T47D (cell line): Measurements from ENCODE around the gene CD72.
A peak's percentile ranks its signal among the peaks of the same experiment; 100 is the strongest.
"Not testable (repeated sequence)": the region's sequence is repeated elsewhere in the genome, so short reads cannot be mapped to it uniquely, and the experiment has no call there.

Experiments used
- DNase-seq, 2 experiments: peaks; one replicate each; pipeline versions ENCODE4 v3.0.0 to v3.0.0-alpha.2; 2011 to 2012; ENCODE audit warnings: low read depth in 1 of 2, low spot score in 1 of 2
- JUND ChIP-seq: IDR thresholded peaks from 2 replicates; pipeline ENCODE4 v1.6.1; 2012; ENCODE audit warnings: low read depth
- in situ Hi-C: cut with HindIII; loops from 2 replicates; pipeline ENCODE4 v1.10.0; 2016; ENCODE audit warnings: low sequenced_read_pairs, low pct_unique_long_range_greater_than_20kb

The CD72 gene

DNA sequence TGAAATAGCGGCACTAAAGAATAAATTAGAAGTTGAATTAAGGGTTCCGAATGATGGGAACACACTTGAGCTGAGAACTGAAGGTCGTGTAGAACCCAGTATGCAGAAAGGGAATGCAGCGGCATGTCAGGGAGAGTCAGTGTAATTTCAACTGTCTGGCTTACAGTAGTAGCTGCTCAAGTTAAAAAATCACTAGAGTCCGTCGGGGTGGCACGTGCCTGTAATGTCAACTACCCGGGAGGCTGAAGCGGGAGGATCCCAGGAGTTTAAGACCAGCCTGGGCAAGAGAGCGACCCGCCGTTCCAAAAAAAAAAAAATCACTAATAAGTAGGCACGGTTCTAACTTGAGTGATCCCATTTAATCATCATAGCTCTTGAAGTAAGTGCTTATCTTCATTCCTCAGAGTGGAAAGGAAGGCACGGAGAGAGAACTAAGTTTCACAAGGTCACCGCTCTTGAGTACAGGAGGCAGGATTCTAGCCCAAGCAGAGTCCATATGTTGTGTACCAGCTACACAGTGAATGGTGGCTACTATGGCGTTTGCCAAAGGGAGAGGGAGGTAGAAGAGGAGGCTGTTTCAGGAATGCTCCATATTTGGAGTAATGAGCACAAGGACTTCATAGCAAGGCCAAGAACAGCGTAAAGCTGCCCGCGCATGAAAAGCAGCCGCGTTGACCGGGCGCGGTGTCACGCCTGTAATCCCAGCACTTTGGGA is 38.8 kb upstream of the CD72 start:
- DNase-seq = no peak
- in situ Hi-C loops = no loop called here
- TF ChIP-seq JUND = no peak

GRCh38 chr9:35656348-35656747 is 38.1 kb upstream of the CD72 start:
- no peak for TF ChIP-seq JUND
- no peak for DNase-seq
- in situ Hi-C loops = no loop called here

DNA sequence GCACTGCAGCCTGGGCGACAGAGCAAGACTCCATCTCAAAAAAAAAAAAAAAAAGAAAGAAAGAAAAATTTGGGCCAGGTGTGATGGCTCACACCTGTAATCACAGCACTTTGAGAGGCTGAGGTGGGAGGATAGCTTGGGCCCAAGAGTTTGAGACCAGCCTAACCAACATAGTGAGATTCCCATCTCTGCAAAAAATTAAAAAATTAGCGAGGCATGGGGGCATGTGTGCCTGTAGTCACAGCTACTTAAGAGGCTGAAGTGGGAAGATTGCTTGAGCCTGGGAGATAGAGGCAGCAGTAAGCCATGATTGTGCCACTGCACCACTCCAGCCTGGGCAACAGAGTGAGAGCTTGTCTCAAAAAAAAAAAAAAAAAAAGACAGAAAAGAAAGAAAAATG is 35.4 kb upstream of the CD72 start:
- in situ Hi-C loops = no loop called here
- no peak for DNase-seq
- no peak for TF ChIP-seq JUND

DNA sequence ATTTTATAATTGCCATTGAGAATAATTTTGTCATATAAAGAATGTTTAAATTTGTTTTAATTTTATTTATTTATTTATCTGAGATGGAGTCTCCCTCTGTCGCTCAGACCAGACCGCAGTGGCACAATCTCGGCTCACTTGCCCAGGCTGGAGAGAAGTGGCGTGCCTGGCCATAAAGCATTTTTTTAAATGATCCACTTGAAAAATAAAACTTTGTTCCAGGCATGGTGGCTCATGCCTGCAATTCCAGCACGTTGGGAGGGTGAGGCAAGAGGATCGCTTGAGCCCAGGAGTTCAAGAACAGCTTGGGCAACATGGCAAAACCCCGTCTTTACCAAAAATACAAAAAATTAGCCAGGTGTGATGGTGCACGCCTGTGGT is 34.6 kb upstream of the CD72 start:
- in situ Hi-C loops = no loop called here
- TF ChIP-seq JUND = no peak

DNA sequence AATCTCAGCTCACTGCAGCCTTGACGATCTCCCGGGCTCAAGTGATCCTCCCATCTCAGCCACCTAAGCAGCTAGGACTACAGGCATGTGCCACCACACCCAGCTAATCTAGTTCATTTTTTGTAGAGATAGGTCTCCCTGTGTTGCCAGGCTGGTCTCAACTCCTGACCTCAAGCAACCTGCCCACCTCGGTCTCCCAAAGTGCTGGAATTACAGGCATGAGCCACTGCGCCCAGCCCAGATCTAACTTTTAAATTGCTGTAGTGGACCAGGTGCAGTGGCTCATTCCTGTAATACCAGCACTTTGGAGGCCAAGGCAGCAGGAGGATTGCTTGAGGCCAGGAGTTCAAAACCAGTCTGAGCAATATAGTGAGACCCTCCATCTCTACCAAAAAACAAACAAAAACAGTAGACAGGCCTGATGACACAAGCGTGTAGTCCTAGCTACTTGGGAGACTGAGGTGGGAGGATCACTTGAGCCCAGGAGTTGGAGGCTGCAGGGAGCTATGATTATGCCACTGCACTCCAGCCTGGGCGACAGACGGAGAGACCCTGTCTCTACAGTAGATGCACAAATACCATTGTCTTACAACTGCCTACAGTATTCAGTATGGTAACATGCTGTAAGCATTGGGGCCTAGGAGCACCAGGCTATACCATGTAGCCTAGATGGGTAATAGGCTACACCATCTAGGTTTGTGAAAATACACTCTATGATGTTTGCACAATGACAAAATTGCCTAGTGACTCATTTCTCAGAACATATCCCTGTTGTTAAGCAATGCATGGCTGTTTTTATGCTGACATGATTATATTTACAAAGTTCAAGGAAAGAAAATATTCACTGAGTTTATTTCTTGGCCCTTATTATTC is 34.0 kb upstream of the CD72 start:
- no peak for DNase-seq
- in situ Hi-C loops = no loop called here
- TF ChIP-seq JUND = no peak

More for the DNA sequence above, 34.6 kb upstream of the CD72 start:
- DNase-seq = no peak

DNA sequence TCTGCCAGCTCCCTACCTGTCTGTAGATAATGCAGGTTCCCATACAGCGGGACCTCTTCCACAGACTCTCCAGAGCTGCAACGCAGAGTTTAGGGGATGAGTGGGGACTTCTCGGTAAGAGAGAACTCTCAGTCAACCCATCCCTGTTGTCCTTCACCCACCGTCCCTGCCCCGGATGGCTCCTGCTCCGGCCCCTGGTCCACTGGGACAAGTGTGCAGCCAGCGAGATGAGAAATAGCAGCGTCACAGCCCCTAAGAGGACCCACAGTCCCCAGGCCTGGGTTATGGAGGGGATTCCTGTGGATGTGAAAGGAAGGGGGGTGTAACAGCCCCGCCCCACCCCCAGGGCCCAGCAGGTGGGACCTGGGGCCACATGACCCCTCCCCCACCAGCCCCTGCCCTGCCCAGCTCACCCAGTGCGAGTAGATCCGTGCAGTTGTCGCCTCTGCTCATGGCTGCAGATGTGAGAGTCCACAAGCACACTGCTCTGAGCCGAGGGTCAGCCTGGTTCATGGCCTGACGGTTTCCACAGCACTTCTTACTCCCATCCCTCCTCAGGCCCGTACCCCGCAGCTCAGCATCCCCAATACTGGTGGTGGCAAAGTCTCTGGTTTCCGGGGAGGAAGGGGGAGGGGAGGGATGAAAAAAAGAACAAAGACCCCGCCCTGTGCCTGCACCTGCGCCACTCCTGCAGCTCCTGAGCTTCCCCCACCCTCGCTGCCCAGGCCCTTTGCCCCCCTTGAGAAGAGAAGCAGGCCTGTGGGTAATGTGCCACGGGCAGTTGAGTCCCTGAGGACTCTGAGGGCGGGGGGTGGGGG is 32.3 kb upstream of the CD72 start, which contains the start of gene SIT1:
TSS of gene SIT1 (minus strand) at position 591 of the 818 bp plus-strand sequence. CDS start at position 513, 78 bp downstream.
- in situ Hi-C loops = no loop called here
- TF ChIP-seq JUND = no peak
- DNase-seq = no peak

GRCh38 chr9:35649431-35650340 is 31.5 kb upstream of the CD72 start:
- TF ChIP-seq JUND = no peak
- no peak for DNase-seq
- in situ Hi-C loops = no loop called here

DNA sequence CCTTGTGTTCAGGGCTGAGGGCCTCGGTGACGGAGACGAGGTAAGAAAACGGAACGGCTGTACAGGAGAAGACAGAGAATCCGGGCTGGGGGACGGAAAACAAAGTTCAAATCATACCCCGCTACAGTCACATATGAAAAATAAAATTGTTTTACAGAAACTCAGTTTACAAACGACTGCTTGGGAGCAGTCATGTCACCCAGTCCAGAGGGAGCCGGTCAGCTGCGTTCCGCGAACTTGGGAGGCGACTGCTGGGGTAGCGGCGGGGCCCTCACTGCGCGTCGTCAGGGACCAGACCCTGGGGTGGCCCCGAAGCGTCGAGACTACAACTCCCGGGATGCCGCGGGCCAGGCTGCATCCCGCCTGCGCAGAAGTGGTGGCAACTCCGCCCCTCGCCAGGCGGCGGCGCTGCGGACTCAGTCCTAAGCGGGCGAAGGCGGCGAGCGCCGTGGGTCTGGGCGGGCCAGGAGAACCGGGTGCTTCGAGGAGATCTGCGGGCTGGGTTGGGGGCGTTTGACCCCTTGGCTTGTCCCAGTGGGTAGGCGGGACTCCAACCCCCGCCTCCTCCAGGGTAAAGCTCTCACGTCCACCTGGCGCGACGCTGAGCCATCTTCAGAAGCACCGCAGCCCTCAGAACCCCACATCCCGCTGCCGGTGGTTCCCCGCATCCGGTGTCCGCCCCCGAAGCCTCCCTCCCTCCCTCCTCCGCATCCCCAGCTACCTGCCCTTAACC is 28.5 kb upstream of the CD72 start:
- no peak for TF ChIP-seq JUND
- peak; percentile 74 to 88 for DNase-seq
- in situ Hi-C loops = no loop called here

- TF ChIP-seq JUND = no peak
- DNase-seq = peak; percentile 58 to 83
- in situ Hi-C loops = no loop called here
Observed at GRCh38 chr9:35646153-35646532, 27.9 kb upstream of the CD72 start.

DNA sequence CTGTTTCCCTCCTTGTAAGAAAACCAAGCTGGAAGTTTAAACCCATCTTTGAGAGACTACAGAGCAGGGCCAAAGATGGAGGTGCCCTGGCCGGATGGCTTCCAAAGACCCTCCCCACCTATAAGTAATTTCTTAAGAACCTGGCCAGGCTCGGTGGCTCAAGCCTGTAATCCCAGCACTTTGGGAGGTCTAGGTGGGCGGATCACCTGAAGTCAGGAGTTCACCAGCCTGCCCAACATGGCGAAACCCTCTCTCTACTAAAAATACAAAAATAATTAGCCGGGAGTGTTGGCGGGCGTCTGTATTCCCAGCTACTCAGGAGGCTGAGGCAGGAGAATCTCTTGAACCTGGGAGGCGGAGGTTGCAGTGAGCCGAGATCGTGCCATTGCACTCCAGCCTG is 27.5 kb upstream of the CD72 start:
- in situ Hi-C loops, DNase-seq: not testable (repeated sequence)

- TF ChIP-seq JUND = no peak
- in situ Hi-C loops = no loop called here
- no peak for DNase-seq
Observed at GRCh38 chr9:35643046-35643445, 24.8 kb upstream of the CD72 start.

DNA sequence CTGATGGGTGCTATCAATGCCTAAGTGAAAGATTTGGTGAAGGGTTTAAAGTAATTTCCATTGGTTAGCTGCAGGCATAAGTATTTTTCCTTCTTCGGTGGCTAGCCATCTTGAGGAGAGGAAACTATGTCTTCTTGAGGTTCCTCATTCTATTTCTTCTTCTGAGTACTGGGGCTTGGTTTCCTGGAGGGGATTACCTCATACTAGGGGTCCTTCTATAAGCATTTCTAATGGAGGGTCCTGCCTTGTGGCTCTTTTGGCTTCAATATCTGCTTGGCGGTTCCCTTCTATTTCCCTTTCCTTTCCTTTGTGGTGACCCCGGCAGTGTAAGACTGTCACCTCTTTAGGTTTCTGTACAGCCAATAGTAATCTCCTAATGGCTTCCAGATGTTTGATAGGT is 23.3 kb upstream of the CD72 start:
- DNase-seq, in situ Hi-C loops: not testable (repeated sequence)

DNA sequence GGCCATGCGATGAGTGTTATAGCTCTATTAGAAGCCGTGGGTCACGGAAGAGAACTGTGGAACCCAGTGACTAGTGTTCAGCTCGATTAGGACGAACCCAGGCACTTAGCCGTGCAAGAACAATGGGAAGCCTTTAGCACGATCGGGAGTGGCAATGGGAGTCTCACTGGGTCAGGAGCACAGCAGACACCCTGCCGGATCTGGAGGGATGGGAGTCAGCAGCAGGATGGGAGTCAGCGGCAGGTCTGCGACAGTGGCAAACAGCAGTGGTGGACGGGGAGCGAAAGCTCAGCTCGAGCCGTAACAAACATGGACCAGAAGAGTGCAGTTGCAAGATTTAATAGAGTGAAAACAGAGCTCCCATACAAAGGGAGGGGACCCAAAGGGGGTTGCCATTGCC is 22.2 kb upstream of the CD72 start:
- in situ Hi-C loops, DNase-seq: not testable (repeated sequence)
